ENCODE results near the gene MRPS2.

- TF ChIP-seq CTCF (IDR thresholded peaks at IDR 0.05), result no peak
- TF ChIP-seq POLR2A (IDR thresholded peaks at IDR 0.05), result no peak
- TF ChIP-seq EP300 (IDR thresholded peaks at IDR 0.05), result no peak
- no peak for TF ChIP-seq POLR2AphosphoS5 (IDR thresholded peaks at IDR 0.05)
Measured at GRCh38 chr9:135485385-135485784, 15.1 kb upstream of the MRPS2 start.

Measured in suprapubic skin (tissue), 4 donors.